T-helper 9 cell (primary cell): ENCODE data around the gene FXR2.

Experiments used
- DNase-seq: peaks from one replicate; pipeline ENCODE4 v3.0.0-alpha.2; 2020

Gene FXR2

DNA sequence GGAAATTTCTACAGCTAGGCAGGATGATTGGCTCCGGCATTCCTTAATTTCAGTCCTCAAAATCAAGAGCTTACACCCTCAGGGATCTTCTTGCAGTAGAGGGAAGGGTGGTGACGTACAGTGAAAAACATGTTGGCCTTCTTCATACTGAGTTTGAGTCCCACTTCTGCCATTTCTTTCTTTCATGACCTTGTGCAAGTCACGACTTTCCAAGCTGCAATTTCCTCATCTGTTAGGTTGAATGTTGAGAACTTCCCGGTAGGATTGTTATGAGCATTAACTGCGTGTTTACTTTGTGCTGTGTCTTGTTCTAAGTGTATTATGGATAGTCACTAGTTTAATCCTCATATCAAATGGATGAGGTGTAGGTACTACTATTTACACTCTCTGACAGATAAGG, 45.1 kb downstream of the FXR2 start:
- no peak for DNase-seq

DNA sequence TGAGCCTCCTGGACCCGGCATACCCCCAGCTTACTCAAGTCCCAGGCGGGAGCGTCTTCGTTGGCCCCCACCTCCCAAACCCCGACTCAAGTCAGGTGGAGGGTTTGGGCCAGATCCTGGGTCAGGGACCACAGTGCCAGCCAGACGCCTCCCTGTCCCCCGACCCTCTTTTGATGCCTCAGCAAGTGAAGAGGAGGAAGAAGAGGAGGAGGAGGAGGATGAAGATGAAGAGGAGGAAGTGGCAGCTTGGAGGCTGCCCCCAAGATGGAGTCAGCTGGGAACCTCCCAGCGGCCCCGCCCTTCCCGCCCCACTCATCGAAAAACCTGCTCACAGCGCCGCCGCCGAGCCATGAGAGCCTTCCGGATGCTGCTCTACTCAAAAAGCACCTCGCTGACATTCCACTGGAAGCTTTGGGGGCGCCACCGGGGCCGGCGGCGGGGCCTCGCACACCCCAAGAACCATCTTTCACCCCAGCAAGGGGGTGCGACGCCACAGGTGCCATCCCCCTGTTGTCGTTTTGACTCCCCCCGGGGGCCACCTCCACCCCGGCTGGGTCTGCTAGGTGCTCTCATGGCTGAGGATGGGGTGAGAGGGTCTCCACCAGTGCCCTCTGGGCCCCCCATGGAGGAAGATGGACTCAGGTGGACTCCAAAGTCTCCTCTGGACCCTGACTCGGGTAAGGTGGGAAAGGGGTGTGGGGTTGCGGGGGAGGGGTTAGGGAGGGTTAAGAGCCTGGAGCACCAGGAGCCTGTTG, 51.4 kb downstream of the FXR2 start:
- DNase-seq = no peak

DNA sequence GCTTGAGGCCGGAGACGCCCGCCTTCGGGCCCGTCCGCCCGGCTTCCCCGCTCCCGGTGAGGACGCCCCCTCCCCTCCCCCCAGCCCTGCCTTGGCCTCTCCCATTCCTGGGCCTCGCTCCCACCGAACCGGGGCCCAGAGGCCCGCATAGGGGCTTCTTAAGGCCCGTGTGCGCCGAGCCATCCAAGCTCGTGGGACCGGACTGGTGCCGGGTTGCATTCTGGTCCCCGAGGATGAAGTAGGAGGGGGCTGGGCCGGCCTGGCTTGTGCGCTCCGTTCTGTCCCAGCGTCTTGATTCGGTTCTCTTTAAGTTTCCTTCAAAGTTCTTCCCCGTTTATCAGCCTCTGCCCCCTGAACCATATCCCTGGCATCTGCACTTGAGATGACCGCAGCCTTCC, 52.5 kb downstream of the FXR2 start:
- no peak for DNase-seq

DNA sequence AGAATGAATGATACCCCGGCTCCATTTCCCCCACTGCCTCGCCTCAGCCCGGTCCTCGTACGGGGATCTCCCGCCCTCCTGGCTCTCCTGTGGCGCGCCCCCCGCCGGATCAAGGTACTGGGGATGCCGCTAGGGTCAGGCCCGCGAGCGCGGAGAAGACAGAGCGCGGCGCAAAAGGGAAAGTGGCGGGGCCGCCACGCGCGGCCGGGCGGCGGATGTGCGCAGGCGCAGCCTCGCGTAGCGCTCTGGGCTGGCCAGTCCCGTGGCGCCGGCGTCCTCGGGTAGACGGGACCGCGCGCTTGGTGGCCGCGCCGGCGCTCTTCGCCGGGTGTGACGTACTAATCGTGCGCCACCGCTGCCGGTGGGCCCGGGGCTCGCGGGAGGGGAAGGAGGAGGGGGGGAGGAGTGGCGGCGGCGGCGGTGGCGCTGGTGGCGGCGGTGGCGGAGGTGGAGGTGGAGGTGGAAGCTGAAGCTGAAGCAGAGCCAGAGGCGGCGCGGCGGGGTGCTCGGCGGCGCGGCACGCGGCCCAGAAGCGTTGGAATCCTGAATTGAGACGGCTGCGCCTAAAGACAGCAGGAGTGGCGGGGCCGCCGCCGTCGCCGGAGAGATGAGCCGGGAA, 53.0 kb downstream of the FXR2 start, which contains the start of gene SENP3:
SENP3 (plus strand) TSS at position 331 of the 619 bp plus-strand sequence. CDS start 1,158 bp downstream, outside the sequence.
- peak; percentile 92 for DNase-seq

DNA sequence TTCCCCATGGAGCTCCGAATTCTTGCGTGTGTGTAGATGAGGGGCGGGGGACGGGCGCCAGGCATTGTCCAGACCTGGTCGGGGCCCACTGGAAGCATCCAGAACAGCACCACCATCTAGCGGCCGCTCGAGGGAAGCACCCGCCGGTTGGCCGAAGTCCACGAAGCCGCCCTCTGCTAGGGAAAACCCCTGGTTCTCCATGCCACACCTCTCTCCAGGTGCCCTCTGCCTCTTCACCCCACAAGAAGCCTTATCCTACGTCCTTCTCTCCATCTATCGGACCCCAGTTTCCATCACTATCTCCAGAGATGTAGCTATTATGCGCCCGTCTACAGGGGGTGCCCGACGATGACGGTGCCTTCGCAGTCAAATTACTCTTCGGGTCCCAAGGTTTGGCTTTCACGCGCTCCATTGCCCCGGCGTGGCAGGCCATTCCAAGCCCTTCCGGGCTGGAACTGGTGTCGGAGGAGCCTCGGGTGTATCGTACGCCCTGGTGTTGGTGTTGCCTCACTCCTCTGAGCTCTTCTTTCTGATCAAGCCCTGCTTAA, 53.6 kb downstream of the FXR2 start:
- DNase-seq = peak; percentile 76

DNA sequence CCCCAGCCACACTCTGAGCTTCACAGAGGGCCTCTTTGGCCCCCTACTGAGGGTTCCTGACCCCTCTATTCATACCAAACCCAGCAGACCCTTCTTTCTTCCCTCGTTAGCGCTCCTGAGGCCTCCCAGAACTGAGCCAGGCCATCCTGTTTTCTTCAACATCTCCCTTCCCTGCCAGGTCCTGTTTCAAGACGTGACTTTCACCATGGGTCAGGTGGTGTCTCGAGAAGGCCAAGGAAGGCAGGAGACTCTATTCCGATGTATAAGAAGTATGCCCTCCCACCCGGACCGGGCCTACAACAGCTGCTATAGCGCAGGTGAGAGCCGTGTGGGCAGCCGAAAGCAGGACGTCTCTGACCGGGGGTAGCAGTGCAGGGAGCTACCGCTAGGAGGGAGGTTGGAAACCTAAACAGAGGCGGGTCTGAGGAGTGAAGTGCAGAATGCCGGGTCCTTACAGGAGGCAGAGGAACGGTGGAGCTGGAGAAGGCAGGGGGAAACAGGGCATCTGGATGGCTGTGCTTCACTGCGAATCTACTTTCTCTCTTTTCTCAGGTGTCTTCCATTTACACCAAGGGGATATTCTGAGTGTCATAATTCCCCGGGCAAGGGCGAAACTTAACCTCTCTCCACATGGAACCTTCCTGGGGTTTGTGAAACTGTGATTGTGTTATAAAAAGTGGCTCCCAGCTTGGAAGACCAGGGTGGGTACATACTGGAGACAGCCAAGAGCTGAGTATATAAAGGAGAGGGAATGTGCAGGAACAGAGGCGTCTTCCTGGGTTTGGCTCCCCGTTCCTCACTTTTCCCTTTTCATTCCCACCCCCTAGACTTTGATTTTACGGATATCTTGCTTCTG, 54.3 kb downstream of the FXR2 start:
- peak; percentile 33 for DNase-seq

DNA sequence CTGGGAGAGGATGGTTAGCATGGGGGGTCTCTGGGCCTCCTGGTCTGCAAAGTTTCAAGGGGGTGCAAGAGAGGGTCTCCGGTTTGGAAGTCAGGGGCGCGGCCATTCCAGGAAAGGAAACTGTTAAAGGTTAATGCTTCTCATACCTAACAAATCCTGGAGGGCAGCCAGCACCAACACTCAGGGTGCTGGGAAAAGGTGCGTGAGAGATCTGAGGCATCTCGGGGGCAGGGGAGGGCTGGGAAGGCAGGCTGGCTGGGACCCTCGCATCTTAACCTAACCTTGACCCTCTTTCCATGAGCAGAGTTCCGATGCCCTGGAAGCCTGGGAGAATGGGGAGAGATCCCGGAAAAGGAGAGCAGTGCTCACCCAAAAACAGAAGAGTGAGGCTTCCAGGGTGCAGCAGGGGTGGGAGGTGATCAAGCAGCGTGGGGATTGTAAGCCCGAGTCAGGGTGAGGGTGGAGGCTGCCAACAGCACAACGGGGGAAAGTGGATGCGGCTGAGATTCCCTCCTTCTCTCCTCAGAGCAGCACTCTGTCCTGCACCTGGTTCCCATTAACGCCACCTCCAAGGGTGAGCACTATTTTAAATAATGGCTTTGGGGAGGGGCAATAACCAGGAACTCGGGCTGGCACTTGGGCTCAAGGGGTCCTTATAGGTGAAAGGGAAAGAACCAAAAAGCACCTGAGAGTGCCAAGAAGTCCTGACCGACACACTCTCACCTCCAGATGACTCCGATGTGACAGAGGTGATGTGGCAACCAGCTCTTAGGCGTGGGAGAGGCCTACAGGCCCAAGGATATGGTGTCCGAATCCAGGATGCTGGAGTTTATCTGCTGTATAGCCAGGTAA, 55.2 kb downstream of the FXR2 start:
- no peak for DNase-seq

DNA sequence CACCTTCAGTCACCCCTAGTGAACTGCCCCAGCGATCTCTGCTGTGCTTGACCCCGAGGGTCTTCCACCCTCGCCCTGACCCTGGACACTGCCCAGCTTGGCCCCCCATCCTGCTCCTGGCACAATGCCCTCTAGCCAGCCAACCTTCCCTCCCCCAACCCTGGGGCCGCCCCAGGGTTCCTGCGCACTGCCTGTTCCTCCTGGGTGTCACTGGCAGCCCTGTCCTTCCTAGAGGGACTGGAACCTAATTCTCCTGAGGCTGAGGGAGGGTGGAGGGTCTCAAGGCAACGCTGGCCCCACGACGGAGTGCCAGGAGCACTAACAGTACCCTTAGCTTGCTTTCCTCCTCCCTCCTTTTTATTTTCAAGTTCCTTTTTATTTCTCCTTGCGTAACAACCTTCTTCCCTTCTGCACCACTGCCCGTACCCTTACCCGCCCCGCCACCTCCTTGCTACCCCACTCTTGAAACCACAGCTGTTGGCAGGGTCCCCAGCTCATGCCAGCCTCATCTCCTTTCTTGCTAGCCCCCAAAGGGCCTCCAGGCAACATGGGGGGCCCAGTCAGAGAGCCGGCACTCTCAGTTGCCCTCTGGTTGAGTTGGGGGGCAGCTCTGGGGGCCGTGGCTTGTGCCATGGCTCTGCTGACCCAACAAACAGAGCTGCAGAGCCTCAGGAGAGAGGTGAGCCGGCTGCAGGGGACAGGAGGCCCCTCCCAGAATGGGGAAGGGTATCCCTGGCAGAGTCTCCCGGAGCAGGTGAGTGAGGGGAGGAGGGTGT, 56.0 kb downstream of the FXR2 start, which contains the start of gene TNFSF13:
TNFSF13 (plus strand) TSS at position 207 of the 776 bp plus-strand sequence; CDS start at position 497, 290 bp downstream.
- DNase-seq = no peak

DNA sequence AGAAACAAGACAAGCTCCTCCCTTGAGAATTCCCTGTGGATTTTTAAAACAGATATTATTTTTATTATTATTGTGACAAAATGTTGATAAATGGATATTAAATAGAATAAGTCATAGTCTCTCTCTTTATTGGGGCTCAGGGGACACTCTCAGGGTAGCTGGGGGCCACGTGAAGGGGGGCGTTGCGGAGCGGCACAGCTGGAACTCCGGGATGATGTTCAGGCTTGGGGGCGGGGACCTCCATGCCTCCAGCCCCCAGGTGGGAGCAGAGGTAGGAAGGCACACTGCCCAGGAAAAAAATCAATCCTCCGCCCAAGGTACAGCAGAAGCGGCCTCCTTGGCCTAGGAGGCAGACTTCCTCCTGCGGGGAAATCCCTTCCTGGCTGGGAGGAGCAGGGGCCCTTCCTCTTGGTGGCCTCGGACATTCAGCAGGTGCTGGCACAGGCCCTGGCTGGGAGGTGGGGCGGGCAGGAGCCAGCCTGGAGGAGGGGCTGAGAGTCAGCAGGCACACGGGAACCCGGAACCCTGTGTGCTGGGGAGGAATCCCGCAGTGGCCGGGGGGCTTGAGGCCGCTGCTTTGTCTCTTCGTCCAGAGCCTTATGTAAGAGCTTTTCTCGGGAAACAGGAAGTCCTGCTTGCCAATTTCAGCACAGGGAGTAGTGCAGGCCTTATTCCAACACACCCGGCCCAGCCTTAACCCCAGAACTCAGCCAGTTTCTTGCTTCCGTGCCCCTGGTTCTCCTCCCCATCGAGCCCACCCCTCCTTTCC, 56.7 kb downstream of the FXR2 start:
- DNase-seq = no peak

DNA sequence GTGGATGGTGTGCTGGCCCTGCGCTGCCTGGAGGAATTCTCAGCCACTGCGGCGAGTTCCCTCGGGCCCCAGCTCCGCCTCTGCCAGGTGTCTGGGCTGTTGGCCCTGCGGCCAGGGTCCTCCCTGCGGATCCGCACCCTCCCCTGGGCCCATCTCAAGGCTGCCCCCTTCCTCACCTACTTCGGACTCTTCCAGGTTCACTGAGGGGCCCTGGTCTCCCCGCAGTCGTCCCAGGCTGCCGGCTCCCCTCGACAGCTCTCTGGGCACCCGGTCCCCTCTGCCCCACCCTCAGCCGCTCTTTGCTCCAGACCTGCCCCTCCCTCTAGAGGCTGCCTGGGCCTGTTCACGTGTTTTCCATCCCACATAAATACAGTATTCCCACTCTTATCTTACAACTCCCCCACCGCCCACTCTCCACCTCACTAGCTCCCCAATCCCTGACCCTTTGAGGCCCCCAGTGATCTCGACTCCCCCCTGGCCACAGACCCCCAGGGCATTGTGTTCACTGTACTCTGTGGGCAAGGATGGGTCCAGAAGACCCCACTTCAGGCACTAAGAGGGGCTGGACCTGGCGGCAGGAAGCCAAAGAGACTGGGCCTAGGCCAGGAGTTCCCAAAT, 57.4 kb downstream of the FXR2 start:
- no peak for DNase-seq

DNA sequence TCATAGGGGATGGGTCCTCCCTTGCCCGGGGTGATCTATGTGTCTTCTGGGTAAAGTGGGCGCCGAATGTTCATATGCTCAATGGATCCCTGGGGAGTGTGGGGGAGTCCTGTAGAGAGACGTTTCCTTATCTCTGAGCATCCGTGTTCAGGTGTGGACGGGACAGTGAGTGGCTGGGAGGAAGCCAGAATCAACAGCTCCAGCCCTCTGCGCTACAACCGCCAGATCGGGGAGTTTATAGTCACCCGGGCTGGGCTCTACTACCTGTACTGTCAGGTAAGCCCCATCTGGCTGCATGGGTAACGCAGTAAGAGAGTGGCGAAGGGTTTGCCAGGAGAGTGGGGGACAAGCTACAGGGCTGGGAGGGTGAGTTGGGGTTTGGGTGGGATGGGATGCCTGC, 58.1 kb downstream of the FXR2 start:
- DNase-seq = no peak

DNA sequence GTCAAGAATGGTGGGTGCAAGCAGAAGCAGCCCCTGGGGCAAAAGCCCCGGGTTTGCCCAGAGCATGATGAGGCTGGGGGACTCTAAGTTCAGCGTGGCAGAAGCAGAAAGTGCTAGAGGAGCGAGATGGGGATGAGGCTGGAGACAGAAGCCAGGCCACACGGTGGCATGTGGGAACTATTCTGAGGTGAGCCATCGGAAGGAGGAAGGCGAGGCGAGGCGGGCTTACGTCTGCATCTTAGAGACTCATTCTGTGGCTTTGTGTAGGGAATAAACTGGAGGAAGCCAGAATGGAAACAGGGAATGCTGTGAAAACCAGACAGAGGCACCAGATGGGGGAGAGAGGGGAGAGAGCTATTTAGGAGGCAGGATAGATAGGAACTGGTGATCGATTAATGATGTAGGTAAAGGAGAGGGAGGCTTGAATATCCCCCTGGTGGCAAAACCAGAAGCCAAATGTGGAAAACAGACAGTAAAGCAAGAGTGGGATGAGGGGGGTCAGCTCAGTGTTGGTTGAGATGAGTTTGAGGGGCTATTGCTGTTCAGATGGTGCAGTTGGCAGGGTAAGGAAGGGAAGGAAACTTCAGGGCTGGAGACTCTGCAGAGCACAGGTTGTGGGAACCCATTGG, 59.3 kb downstream of the FXR2 start:
- DNase-seq = no peak

DNA sequence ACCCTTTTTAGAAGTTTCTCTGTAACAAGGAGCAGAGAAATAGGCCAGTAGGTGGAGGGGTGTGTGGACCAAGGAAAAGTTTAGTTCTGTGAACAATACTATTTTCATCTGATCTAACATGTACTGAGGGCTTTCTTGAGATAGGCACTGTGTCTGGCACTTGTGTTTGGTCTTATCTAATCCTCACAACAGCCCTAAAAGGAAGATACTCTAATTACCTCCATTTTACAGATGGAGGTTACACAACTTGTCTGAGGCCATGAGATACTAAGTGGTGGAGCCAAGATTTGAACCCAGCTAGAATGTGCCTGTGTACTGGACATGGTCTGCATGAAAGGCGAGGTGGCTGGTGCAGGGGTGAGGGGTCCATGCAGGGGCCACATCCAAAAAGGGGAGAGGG, 61.3 kb downstream of the FXR2 start:
- no peak for DNase-seq

DNA sequence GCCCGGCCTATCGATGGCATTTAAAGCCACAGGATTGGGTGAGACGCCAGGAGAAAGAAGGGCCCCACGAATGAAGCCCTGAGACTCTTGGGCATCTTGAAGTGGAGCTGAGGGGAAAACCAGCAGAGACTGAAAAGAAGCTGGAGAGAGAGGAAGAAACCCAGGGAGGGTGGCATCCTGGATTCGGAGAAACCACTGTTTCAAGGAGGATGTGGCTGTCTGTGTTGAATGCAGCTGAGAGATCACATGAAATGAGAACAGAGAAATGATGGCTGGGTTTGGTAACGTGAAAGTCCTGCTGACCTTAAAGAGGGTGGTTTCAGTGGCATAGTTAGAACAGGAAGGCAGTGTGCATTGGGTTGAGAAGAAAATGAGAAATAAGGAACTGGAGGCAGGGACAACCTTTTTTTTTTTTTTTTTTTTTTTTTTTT, 62.1 kb downstream of the FXR2 start:
- DNase-seq = no peak

DNA sequence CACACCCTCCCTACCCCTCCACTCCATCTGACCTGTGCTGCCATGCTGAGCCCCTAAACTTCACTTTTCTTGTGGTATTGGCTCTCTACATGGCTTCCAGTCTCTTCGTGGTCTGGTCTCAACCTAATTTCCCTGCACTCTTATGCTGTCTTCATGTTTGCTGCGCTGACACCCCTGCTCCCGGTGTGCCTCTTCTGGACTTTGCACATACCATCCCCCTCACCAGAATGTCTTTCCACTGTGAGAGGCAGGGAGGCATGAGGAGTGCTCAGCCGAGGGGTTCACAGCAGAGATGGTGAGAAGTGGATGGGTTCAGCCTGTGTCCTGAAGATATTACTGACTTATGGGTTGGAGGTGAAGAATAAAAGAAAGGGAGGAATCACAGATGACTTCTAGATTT, 63.3 kb downstream of the FXR2 start:
- no peak for DNase-seq

DNA sequence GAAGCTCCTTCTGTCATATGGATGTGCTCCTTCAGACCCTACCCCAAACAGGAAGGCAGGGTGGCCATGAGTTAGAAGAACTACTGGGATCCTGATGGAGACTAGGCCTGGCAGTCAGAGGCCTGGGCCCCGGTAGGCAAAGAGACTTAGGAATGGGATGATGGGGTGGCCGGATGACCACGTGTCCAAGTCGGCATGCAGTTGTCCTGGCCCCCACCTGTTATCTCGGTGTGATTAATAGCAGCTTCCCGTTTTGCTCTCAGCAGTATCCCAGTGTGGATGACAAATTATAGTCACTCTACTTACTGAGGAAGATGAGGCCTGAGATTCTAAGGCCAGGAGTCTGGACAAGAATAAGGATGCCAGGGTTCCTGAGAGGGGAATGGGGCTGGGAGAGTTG, 64.4 kb downstream of the FXR2 start:
- DNase-seq = no peak

DNA sequence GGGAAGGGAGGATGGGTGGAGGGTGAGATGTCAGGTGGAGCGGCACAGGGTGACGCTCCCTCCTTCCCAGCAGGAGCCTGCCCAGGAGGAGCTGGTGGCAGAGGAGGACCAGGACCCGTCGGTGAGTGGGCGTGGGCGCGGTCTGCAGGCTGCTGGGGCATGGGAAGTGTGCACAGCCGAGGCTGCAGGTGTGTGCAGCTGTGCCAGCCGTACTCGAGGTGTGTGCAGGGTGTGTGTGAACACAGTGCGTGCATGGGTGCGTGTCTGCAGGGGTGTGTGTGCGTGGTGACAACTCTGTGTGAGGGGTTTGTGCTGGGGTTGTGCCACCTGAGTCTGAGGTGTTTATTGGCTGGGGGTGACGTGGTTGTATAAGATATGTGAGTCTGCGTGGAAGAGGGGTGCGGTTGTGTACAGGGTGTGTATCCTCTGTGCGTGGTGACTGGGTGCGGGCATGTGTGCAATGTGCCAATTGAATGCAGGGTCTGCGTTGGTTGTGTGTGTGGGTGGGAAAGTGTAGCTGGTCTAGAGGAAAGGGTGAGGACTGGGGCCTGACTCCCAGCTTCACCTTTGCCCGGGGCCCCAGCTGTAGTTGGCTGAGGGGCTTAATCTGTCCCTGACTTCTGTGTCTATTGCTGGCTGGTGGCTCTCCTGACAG, 65.2 kb downstream of the FXR2 start:
- DNase-seq = peak; percentile 16

DNA sequence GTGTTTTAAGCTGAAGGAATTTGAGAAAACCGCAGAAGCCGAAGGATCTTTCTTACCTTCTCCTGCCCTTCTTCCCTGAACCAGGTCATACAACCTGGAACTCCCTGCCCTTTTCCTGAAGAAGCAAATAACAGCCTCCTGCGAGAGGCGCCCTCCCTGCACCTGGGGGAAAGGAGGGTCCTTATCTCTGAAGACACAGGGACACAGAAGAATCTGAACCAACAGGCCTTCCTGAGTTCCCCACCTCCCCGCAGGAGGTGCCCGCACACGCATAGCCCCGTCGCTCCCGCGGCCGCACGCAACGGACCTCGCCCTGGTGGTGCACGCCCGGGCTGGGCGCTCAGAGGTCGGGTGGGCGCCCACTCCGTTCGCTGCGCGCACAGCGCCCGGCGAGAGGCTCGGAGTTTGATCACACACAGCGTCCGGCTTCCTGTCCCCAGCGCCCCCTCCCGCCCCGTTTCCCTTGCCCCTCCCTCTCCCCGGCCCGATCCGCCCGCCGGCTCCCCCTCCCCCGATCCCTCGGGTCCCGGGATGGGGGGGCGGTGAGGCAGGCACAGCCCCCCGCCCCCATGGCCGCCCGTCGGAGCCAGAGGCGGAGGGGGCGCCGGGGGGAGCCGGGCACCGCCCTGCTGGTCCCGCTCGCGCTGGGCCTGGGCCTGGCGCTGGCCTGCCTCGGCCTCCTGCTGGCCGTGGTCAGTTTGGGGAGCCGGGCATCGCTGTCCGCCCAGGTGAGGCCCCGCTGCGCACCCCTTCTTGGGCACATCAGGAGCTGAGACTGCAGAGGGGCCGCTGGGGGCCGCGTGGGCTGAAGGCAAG, 65.9 kb downstream of the FXR2 start, which contains the start of gene TNFSF12:
TNFSF12 (plus strand) TSS at position 474 of the 816 bp plus-strand sequence; CDS start at position 570, 96 bp downstream.
- DNase-seq = peak; percentile 53
